ENCODE data around the gene SLC25A31.

DNA sequence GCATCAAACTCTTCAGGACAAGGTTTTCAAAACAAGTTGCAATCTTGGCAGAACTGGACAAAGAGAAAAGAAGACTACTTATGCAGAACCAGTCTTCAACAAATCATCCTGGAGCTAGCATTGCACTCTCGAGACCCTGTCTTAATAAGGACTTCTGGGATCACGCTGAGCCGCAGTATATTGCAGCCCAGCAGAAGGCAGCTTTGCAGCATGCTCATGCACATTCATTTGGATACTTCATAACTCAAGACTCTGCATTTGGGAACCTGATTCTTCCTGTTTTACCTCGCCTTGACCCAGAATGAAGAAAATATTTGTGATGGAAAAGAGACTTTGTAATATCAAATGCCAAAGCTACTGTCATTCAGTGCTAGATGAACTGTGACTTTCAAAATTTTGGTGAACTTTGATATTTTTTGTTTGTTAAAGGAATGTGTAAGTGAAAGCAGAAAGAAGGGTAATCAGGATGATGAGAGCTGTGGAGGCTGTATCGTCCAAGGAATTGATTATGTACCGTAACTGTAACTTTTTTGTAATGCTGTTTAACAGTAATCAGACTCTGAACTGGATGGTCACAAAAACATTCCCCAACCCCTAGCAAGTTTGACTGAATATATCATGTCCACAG, 79.1 kb downstream of the SLC25A31 start:
- TF ChIP-seq, protein P1, sequence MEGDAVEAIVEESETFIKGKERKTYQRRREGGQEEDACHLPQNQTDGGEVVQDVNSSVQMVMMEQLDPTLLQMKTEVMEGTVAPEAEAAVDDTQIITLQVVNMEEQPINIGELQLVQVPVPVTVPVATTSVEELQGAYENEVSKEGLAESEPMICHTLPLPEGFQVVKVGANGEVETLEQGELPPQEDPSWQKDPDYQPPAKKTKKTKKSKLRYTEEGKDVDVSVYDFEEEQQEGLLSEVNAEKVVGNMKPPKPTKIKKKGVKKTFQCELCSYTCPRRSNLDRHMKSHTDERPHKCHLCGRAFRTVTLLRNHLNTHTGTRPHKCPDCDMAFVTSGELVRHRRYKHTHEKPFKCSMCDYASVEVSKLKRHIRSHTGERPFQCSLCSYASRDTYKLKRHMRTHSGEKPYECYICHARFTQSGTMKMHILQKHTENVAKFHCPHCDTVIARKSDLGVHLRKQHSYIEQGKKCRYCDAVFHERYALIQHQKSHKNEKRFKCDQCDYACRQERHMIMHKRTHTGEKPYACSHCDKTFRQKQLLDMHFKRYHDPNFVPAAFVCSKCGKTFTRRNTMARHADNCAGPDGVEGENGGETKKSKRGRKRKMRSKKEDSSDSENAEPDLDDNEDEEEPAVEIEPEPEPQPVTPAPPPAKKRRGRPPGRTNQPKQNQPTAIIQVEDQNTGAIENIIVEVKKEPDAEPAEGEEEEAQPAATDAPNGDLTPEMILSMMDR (IDR thresholded peaks at IDR 0.05; ENCODE audit: insufficient read depth, low read length, poor library complexity, severe bottlenecking): no peak
- no peak for TF ChIP-seq EZH2phosphoT487 (conservative IDR thresholded peaks at IDR 0.05; ENCODE audit: low read length)

All from SU-DHL-6 (cell line).